Measurements from ENCODE around the gene GALNT1. TPM values are rescaled to one million over a fixed set of nuclear protein-coding genes. Genes with fewer than 3 reads are reported as not detected.
A peak's percentile ranks its signal among the peaks of the same experiment; 100 is the strongest.
"Not testable (repeated sequence)": the region's sequence is repeated elsewhere in the genome, so short reads cannot be mapped to it uniquely, and the experiment has no call there.

GALNT1 gene
- total and polyA plus RNA-seq, 12 donors = 8.1 to 61.2 (median 42.1) TPM

DNA sequence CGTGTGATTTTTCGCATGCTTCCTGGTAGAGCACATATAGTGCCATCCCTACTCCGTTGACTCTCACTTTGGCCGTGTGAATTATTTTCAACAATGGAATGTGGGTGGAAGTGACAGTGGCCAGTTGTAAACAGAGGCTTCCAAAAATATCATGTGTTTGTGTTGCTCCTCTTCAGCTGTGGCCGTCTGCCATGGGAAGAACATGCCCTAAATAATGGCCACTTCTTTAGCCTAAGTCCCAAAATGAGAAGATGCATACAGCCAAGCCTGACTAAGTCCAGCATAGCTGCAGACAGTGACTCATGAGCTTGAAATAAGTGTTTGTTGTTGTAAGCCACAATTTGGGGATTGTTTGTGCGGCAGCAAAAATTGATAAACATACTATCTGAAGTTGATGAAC is 8.9 kb upstream of the GALNT1 start:
- Histone ChIP-seq H3K4me1 (no peaks in the 10 kb centered on the region), H3K4me3 (no peak overlapping the region), H3K9me3 (no peaks in the 10 kb centered on the region), H3K27me3 (no peaks in the 10 kb centered on the region), H3K36me3 (no peaks in the 10 kb centered on the region), H3K27ac (peak overlapping the region in 1 of 10 donors; percentile 20)
- DNase-seq (no peak), ATAC-seq (peak in 3 of 8 donors; percentile 47 to 79 (median 67))
- 56 to 57% methylated on average over 6 of the region's 6 CpGs for WGBS, 2 donors
- no peak for TF ChIP-seq CTCF (IDR thresholded peaks at IDR 0.05)
- intact Hi-C loops (cut with DNase I) = loop anchor here in 4 of 10 donors (10.0 kb wide), 2 partner anchors 48 to 158 kb away; no protein-coding TSS in a partner anchor

- H3K36me3 ChIP-seq = no peaks in the 10 kb centered on the region
- H3K4me3 ChIP-seq = no peak overlapping the region
- H3K27ac ChIP-seq = no peak overlapping the region
- no peaks in the 10 kb centered on the region for H3K27me3 ChIP-seq
- no peaks in the 10 kb centered on the region for H3K4me1 ChIP-seq
- intact Hi-C loops (cut with DNase I) = loop anchor here in 4 of 10 donors (10.0 kb wide), 2 partner anchors 49 to 159 kb away; no protein-coding TSS in a partner anchor
- no peak for TF ChIP-seq CTCF (IDR thresholded peaks at IDR 0.05)
- ATAC-seq (no peak), DNase-seq (no peak)
- no peaks in the 10 kb centered on the region for H3K9me3 ChIP-seq
- WGBS, 2 donors = 90 to 95% methylated on average over 2 of the region's 2 CpGs
These were observed 8.0 kb upstream of the GALNT1 start for GRCh38 chr18:35573531-35573930.

GRCh38 chr18:35576240-35576845 is 5.2 kb upstream of the GALNT1 start:
- H3K36me3 ChIP-seq, H3K9me3 ChIP-seq, H3K4me3 ChIP-seq, DNase-seq, H3K4me1 ChIP-seq, H3K27ac ChIP-seq, H3K27me3 ChIP-seq, ATAC-seq: not testable (repeated sequence)
- intact Hi-C loops (cut with DNase I) = loop anchor here in 5 of 10 donors (5.0 to 10.0 kb wide), 4 partner anchors 52 to 162 kb away; no protein-coding TSS in a partner anchor
- WGBS, 2 donors = 94 to 99% methylated on average over 6 of the region's 6 CpGs

- peaks cover 0 to 12% (median 9%) of the 10 kb centered on the region in 9 donors for H3K4me1 ChIP-seq
- no peak for TF ChIP-seq CTCF (IDR thresholded peaks at IDR 0.05)
- H3K4me3 ChIP-seq = no peak overlapping the region
- no peaks in the 10 kb centered on the region for H3K27me3 ChIP-seq
- DNase-seq (no peak), ATAC-seq (no peak)
- H3K27ac ChIP-seq = no peak overlapping the region
- intact Hi-C loops (cut with DNase I) = loop anchor here in 5 of 10 donors (5.0 to 10.0 kb wide), 4 partner anchors 52 to 162 kb away; no protein-coding TSS in a partner anchor
- 92 to 93% methylated on average over 8 of the region's 8 CpGs for WGBS, 2 donors
- no peaks in the 10 kb centered on the region for H3K9me3 ChIP-seq
- no peaks in the 10 kb centered on the region for H3K36me3 ChIP-seq
These were observed 4.3 kb upstream of the GALNT1 start for GRCh38 chr18:35577045-35577848.
